Measurements from ENCODE around the gene TCEA2. TPM values are rescaled to one million over a fixed set of nuclear protein-coding genes. Genes with fewer than 3 reads are reported as not detected.

Gene TCEA2
- total and polyA plus RNA-seq, 2 of the 13 experiments (the other 11 are each of a cell fraction or from before 2014, with no cell fraction given): 28.1 to 33.7 TPM

- TF ChIP-seq DDIT3 (CRISPR knock-in tag; IDR thresholded peaks at IDR 0.05) (no peak; the same call in 1 of the 2 replicates), ZNF773 (CRISPR knock-in tag; IDR thresholded peaks at IDR 0.05; ENCODE audit: borderline replicate concordance) (0 out of 2 replicates have a peak, but pooled peaks have one; percentile 13), ZFYVE20 (CRISPR knock-in tag; IDR thresholded peaks at IDR 0.05; ENCODE audit: borderline replicate concordance, low read depth) (no peak), ZFP36 (IDR thresholded peaks at IDR 0.05; ENCODE audit: borderline replicate concordance, low read depth, low read length, partially characterized antibody) (no peak), ZFP91 (CRISPR knock-in tag; IDR thresholded peaks at IDR 0.05; ENCODE audit: borderline replicate concordance) (peak; percentile 84; the same call in 1 of the 2 replicates), ZSCAN22 (CRISPR knock-in tag; IDR thresholded peaks at IDR 0.05) (no peak), ZNF670 (CRISPR knock-in tag; IDR thresholded peaks at IDR 0.05; ENCODE audit: borderline replicate concordance) (peak; percentile 48; the same call in 1 of the 2 replicates), ARNT2 (CRISPR knock-in tag; IDR thresholded peaks at IDR 0.05; ENCODE audit: low read depth) (peak; percentile 44; the same call in 1 of the 2 replicates), ZNF879 (CRISPR knock-in tag; IDR thresholded peaks at IDR 0.05) (no peak), HCFC1 (IDR thresholded peaks at IDR 0.05; ENCODE audit: low read depth, low read length) (no peak), CREB1 (IDR thresholded peaks at IDR 0.05) (peak; percentile 84), CREB1 (CRISPR knock-in tag; IDR thresholded peaks at IDR 0.05) (no peak), POGZ (CRISPR knock-in tag; IDR thresholded peaks at IDR 0.05) (peak; percentile 71), ZNF256 (CRISPR knock-in tag; conservative IDR thresholded peaks at IDR 0.05) (no peak), SMAD3 (CRISPR knock-in tag; IDR thresholded peaks at IDR 0.05) (peak; percentile 45), MNT (IDR thresholded peaks at IDR 0.05) (no peak), KLF15 (CRISPR knock-in tag; IDR thresholded peaks at IDR 0.05; ENCODE audit: borderline replicate concordance) (no peak; the same call in 1 of the 2 replicates), ZHX1 (CRISPR knock-in tag; IDR thresholded peaks at IDR 0.05; ENCODE audit: low read depth) (peak; percentile 16; the same call in 1 of the 2 replicates), WIZ (CRISPR knock-in tag; IDR thresholded peaks at IDR 0.05) (0 out of 2 replicates have a peak, but pooled peaks have one; percentile 12), HNRNPUL1 (IDR thresholded peaks at IDR 0.05; ENCODE audit: low read depth, low read length) (no peak), ZNF576 (CRISPR knock-in tag; IDR thresholded peaks at IDR 0.05) (peak; percentile 82; the same call in 1 of the 2 replicates), GZF1 (CRISPR knock-in tag; IDR thresholded peaks at IDR 0.05) (peak; percentile 6)
Measured at GRCh38 chr20:64036346-64037198, 26.4 kb upstream of the TCEA2 start (continued).
